Measurements from ENCODE around the gene BRI3.
"Not testable (repeated sequence)": the region's sequence is repeated elsewhere in the genome, so short reads cannot be mapped to it uniquely, and the experiment has no call there.

The BRI3 gene

GRCh38 chr7:98315994-98316527, 34.6 kb downstream of the BRI3 start:
- DNase-seq: not testable (repeated sequence)

- DNase-seq: no peak
Observed at GRCh38 chr7:98317366-98318040, 36.0 kb downstream of the BRI3 start.

GRCh38 chr7:98319176-98319575, 37.7 kb downstream of the BRI3 start:
- DNase-seq: no peak

DNA sequence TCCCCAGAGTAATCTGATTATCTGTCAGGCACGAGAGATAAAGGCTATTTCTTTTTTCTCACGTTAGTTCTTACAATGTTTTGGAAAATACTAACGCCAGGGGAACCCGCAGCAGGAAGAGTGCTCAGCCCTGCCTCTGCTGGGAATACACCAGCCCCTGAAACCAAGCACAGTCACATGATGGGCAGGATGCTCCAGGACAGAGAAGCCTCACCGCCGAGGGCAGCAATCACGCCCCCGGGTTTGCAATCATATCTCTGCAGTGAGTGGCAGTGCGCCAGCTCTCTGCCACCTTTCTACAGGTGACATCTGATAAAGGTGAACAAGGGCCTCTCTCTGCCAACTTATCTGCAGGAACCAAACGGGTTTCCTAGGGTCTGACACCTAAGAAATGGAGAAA, 39.8 kb downstream of the BRI3 start:
- peak; percentile 8 for DNase-seq

DNA sequence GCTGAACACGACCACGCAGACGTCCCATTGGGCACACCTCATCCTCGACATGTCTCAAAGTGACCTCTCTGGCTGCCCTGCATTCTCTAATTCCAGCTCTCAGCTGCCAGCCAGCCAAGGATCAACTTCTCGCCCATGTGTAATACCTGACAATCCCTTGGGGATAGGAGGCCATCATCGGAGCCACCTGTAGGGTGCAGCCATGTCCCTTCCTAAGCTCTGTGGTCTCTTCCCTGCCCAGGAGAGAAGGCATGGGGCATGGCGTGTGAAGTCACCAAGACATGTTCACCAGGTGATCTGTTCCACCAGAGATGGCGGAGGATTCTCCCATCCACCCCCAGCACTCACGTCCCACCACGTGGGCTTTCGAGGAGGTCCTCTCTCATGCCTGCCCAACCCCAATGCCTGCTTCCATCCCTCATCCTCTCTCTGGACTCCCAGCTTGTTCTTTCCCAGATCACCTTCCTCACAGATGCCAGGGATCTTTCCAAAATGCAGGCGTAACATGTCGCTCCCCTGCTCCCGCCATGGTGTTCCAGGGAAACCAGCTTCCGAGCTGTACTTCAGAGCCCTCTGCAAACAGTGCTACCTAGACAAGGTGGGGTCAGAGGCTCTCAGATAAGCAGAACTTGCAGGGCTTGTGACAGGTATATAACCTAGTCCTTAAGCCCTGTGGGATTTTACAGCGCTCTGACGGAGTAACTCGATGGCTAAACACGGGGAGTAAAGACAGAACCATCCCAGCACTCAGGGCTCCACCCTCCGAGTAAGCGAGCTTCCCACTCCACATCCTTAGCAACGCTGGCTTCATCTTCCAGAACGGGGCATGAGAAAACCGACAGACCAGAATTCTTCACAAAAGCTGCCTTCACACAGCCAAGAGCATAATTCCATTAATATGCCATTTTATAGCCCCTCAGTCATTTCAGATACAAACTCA, 41.1 kb downstream of the BRI3 start:
- DNase-seq: peak; percentile 14

GRCh38 chr7:98323597-98324322, 42.3 kb downstream of the BRI3 start:
- DNase-seq: no peak

- no peak for DNase-seq
Observed at GRCh38 chr7:98324782-98325181, 43.3 kb downstream of the BRI3 start.

DNA sequence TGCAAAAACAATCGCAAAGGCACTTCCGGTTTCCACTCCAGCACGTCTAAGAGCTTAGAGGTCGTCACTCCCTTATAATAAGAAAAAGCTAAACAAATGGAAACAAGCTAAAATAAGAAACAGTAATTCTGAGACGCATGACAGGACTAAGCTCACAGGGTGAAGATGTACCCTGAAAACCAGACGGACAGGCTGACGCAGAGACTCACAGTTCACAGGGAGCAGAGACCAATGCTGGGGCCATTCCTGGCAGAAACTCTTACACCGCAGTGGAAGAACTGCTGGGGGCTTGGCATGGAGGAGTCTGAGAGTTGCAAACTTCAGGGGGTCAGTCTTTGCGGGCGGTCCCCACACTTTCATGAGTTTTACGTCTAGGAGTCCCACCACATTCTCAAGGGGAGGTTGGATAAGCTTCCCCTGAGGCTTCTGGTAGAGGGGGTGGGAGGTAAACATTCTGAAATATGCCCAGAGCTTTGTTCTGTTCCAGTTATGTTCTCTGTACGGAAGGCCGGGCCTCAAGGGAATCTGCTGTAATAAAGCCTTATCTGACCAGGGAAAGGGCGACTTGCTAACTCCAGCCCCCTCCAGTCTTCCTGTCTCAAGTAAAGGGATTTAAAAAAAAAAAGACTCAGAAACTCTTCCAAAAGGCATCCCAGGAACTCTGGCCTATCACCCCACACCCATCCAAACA, 47.8 kb downstream of the BRI3 start:
- no peak for DNase-seq

DNA sequence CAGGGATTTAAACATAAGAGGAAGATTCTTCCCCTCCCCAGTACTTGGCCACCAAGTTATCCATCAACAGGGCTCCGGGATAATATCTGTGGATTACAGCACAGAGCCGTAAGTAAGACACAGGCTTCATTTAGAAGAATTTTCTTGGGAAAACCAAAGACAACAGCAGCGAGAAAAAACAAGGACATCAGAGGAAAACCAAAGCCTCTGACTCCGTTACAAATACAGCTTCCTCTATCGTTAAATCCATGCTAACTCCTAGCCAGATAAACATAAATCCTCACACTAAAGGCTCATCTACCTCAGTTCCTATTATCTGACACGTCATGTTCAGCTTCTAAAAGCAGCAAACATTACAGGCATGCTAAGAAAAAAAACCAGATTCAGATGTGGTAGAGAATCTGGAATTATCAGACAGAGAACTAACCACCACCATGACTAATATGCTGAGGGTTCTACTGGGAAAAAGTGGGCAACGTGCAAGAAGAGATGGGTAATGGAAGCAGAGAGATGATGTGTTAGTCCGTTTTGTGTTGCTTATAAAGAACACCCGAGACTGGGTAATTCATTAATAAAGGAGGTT, 48.4 kb downstream of the BRI3 start:
- no peak for DNase-seq

- DNase-seq: no peak
Observed at GRCh38 chr7:98330926-98331529, 49.5 kb downstream of the BRI3 start.

GRCh38 chr7:98334081-98334480, 52.6 kb downstream of the BRI3 start:
- no peak for DNase-seq

- DNase-seq: no peak
Observed at GRCh38 chr7:98335411-98335977, 54.0 kb downstream of the BRI3 start.

GRCh38 chr7:98338441-98338840, 57.0 kb downstream of the BRI3 start:
- DNase-seq: no peak

DNA sequence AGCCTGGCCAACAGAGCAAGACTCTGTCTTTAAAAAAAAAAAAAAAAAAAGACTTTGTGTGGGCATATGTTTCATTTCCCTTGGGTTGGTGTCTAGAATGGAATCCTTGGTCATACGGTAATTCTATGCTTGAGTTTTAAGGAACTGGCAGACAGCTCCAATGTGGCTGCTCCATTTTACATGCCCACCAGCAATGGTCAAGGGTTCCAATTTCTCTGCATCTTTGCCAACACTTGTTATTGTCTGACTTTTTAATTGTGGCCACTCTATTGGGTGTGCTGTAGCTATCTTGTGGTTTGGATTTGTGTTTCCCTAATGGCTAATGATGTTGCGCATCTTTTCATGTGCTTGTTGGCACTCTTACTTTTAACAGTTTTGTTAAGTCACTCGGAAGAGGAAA, 57.6 kb downstream of the BRI3 start:
- no peak for DNase-seq

DNA sequence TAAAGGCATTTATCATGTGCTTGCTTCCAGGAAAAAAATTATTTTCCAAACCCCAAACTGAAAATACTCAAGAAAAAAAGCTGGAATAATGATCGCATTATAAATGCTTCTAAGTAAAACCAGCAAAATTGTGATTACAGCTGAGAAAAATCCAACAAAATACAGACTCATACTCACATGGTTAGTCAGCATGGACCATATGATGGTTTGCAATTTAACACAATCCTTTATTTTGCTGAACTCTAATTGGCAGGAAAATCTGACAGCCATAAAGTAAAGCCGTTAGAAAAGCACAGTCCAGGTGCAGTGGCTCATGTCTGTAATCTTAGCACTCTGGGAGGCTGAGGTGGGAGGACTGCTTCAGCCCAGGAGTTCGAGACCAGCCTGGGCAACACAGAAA, 59.6 kb downstream of the BRI3 start:
- no peak for DNase-seq

Measured in NCI-H69 (cell line).